GM19438 (cell line): ENCODE measurements around the gene ANO1.

Experiments used
- ATAC-seq: cut with Tn5 transposase; IDR thresholded peaks from one replicate; pipeline ENCODE4 v1.9.1; 2021; ENCODE audit warnings: low read depth; ENCODE audit not compliant: unreplicated experiment

ANO1 gene

GRCh38 chr11:70091638-70092037 lies 13.5 kb downstream of the ANO1 start:
- ATAC-seq, result no peak

GRCh38 chr11:70092959-70093715 lies 15.0 kb downstream of the ANO1 start:
- ATAC-seq, result no peak

GRCh38 chr11:70095541-70096252 lies 17.6 kb downstream of the ANO1 start:
- no peak for ATAC-seq

GRCh38 chr11:70097783-70098563 lies 19.9 kb downstream of the ANO1 start:
- no peak for ATAC-seq

- no peak for ATAC-seq
These were observed 20.8 kb downstream of the ANO1 start for GRCh38 chr11:70098936-70099335.

GRCh38 chr11:70099578-70100279 lies 21.6 kb downstream of the ANO1 start:
- no peak for ATAC-seq

GRCh38 chr11:70100280-70100603 lies 22.1 kb downstream of the ANO1 start:
- ATAC-seq, result no peak

GRCh38 chr11:70100791-70101190 lies 22.7 kb downstream of the ANO1 start:
- ATAC-seq, result no peak

- ATAC-seq, result no peak
These were observed 25.3 kb downstream of the ANO1 start for GRCh38 chr11:70103256-70103975.

- no peak for ATAC-seq
These were observed 26.3 kb downstream of the ANO1 start for GRCh38 chr11:70104419-70104818.

GRCh38 chr11:70104961-70105360 lies 26.8 kb downstream of the ANO1 start:
- no peak for ATAC-seq

GRCh38 chr11:70105369-70105754 lies 27.2 kb downstream of the ANO1 start:
- ATAC-seq, result no peak

- ATAC-seq, result no peak
These were observed 27.8 kb downstream of the ANO1 start for GRCh38 chr11:70105755-70106571.

GRCh38 chr11:70106757-70107156 lies 28.6 kb downstream of the ANO1 start:
- ATAC-seq, result no peak

- ATAC-seq, result no peak
These were observed 29.1 kb downstream of the ANO1 start for GRCh38 chr11:70107191-70107590.

- no peak for ATAC-seq
These were observed 29.6 kb downstream of the ANO1 start for GRCh38 chr11:70107756-70108155.

- no peak for ATAC-seq
These were observed 30.1 kb downstream of the ANO1 start for GRCh38 chr11:70108250-70108649.

GRCh38 chr11:70109006-70109405 lies 30.9 kb downstream of the ANO1 start:
- no peak for ATAC-seq

- no peak for ATAC-seq
These were observed 31.8 kb downstream of the ANO1 start for GRCh38 chr11:70109903-70110302.
